NB4 (cell line): ENCODE results near the gene SYS1.

ENCODE experiments used
- CTCF ChIP-seq: IDR thresholded peaks from one replicate; pipeline ENCODE4 v1.5.1; 2012; ENCODE audit warnings: low read depth, low read length
- POLR2A ChIP-seq: IDR thresholded peaks from 2 replicates; pipeline ENCODE4 v1.6.1; 2011; ENCODE audit warnings: mild to moderate bottlenecking; ENCODE audit not compliant: insufficient read length; ENCODE audit errors: extremely low read depth

DNA sequence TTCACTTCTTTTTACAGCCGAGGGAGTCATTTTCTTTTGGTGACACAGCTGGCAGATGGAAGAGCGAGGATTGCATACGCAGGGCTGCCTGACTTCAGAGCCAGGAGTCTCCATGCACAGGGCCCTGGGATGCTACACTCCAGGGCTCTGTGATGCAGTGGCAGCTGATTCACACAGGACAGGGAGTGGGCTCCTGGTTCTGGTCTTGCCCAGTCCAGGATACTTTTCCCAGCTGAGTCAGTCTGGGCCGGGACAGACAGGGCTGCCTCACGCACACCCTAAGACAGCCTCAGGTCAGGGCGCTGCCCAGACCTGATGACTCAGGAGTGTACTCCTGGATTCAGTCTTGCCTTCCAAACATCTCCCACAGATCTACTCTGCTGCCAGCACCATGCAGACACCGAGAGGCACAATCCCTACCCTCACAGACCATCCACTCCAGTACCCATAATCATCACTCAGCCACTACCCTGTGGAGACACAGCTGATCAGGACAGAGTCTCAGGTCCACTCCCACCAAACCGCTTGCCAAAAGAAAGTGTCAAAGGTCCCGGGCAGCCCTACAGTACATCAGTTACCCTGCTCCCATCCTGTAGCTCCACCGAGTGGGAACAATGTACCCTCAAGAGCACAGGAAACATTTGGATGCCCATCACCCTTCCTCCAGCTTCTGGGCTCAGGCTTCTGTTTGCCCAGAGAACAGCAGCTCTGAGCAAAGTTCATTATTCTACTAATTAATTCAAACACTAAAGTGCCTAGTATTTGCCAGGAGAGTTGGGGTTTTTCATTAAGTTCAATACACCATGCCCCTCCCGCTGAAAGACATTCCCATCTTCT is 26.2 kb upstream of the SYS1 start:
- no peak for TF ChIP-seq CTCF
- TF ChIP-seq POLR2A = no peak
